Skin of body (tissue), 2 donors: Measurements from ENCODE around the gene SUSD6. TPM values are rescaled to one million over a fixed set of nuclear protein-coding genes. Genes with fewer than 3 reads are reported as not detected.

Source experiments
- DNase-seq: peaks from one replicate; lab custom pipeline; 2025; lab: John Stamatoyannopoulos, UW
- total RNA-seq: library from RNA; depleted of rRNA; stranded (reverse); fragments of >200 nt; gene quantifications from one replicate; pipeline ENCODE4 v1.2.3, GENCODE V29; 2014

The SUSD6 gene
- total RNA-seq, 1 donor from 2014 or later = 18.5 TPM

DNA sequence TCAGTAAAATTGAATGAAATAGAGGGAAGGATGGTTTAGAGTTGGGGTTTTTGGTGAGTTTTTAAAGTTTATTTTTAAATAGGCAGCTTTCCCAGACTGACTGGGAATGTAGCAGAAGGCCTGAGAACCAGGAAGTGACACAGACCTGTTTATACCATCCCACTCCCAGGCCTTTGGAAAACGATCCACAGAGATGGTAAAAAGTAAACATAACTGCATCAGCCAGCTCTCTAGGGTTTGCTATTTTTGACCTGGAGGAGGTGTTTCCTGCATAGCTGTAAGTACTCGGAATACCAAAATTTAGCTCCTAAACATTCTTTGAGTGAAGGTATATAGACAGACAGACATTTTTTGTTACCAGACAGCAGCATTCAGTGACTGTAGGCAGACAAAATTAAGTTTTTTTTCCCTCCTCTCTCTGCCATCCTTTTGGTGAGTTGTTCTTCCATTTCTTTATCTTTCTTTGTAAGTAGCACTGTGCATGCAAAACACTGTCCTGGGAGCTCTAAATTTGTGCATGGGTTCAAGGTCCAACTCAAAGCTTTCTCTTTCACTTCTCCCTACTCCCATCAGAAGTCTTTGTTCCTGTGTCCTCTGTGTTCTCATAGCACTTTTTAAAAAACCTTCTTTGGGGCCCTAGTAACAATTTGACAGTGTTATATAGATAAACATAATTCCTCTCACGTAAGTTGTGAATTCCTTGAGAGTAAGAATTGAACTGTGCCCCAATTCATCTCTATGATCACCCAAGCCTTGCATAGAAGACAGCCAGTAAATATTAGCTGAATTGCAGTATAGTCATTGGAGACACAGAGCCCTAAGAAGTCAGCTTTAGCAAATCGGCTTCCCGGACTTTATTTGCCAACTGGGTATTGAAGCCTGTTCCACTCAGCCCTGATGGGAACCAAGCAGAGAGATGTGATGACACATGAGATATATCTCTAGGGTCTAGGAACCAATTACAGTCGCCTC lies 37.4 kb downstream of the SUSD6 start:
- DNase-seq = peak; percentile 46

- no peak for DNase-seq
Observed at GRCh38 chr14:69650948-69651369, 39.6 kb downstream of the SUSD6 start.

GRCh38 chr14:69651664-69652063 lies 40.3 kb downstream of the SUSD6 start:
- no peak for DNase-seq

- DNase-seq = peak; percentile 8
Observed at GRCh38 chr14:69652942-69653684, 41.7 kb downstream of the SUSD6 start.

DNA sequence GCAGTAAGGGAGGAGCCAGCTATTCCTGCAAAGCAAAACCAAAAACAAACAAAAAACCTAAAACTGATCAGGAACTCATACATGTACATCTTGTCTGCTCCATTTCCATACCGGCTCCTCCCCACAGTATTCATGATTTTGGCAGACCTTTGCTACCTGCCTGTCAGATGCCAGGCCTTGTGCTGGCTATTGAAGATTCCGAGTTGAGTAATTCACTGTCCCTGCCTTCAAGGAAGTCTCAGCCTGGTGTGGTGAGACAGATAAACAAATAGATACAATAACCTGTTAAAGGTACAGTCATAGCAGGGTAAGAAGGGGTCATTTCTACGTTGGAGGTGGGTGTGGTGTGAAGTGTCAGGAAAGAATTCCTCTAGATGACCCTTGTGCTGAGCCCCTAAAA lies 42.7 kb downstream of the SUSD6 start:
- DNase-seq = no peak

DNA sequence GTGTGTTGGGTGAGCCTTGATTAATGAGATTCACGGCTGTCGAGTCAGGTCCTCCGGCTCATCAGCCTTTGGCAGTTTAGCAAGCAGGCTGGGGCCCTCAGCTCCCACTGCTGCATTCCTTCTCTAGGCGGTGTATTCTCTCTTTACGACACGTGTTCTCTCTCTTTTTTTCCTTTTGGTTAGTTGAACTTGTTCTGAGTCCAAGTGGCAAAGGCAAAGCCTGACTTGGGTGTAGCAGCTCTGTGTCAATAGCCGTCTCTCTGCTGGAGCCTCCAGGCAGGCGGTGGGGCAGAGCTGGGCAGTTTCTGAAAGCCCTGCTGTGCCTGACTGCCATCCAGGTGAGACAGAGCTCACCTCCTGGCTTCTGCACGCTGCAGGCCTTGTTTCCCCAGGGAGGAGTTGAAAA lies 46.6 kb downstream of the SUSD6 start:
- DNase-seq = peak; percentile 39

GRCh38 chr14:69658664-69659261 lies 47.4 kb downstream of the SUSD6 start:
- DNase-seq = no peak

DNA sequence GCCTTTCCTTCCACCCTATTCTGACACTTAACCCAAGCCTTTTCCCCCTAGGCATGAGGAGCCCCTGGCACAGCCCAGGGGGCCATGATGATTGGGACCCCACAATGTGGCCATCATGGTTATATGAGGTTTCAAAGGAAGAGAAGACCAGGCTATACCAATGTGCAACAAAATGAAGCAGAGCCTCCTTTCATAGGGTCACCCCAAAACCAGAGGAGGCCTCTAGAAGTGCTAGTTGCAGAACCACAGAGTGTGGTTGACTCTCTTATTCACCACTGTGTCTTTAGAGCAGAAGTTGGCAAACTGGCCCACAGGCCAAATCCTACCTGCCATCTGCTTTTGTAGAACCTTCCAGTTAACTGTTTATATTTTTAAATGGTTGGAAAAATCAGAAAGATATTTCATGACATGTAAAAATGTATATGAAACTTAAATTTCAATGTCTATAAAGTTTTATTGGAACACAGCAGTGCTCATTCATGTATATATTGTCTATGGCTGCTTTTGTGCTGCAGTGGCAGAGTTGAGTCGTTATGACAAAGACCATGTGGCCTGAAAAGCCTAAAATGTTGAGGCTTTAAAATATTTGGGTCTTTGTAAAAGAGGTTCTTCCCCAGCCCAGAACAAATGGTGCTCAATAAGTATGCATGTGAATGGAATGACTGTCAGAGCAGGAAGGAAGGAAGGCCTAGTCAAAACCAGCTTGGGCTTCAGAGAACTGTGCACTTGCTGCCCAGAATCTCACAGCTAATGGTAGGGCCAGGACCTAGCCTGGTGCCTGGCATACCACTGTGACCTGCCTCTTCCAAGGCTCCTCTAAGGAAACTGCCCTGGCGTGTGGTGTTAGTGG lies 49.2 kb downstream of the SUSD6 start:
- no peak for DNase-seq

- no peak for DNase-seq
Observed at GRCh38 chr14:69661194-69661537, 49.8 kb downstream of the SUSD6 start.

- peak; percentile 41 for DNase-seq
Observed at GRCh38 chr14:69662636-69663299, 51.4 kb downstream of the SUSD6 start.

- peak; percentile 69 for DNase-seq
Observed at GRCh38 chr14:69663300-69663643, 51.9 kb downstream of the SUSD6 start.

GRCh38 chr14:69664265-69664664 lies 52.9 kb downstream of the SUSD6 start:
- DNase-seq = no peak

- no peak for DNase-seq
Observed at GRCh38 chr14:69664865-69665526, 53.6 kb downstream of the SUSD6 start.

- peak; percentile 26 for DNase-seq
Observed at GRCh38 chr14:69665631-69666030, 54.2 kb downstream of the SUSD6 start.

GRCh38 chr14:69666112-69666511 lies 54.7 kb downstream of the SUSD6 start:
- DNase-seq = no peak

DNA sequence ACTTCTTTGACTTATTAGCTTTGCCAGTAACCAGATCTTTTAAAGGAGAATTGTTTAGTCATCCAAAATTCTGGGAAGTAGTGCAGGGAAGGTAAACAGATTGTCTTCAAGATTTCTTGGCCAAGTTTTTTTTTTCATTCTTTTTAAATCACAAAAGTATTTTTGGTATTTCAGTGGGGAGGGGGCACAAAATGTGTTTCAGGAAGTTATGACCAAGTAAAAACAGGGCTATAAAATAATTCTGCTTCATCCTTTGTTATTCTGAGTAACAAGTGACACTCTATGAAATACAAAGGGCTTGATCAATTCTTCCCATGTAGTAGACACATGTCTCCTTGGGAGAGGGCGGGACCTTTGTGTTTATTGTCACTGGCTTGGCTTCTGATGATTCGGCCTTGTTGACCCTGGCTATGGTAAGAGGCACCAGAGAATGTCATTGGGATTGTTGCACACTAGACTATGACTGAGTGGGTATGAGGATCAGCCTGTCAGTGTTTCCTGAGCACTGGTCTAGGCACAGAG lies 55.4 kb downstream of the SUSD6 start:
- peak; percentile 17 for DNase-seq

GRCh38 chr14:69667938-69668335 lies 56.5 kb downstream of the SUSD6 start:
- no peak for DNase-seq

- DNase-seq = no peak
Observed at GRCh38 chr14:69669375-69669774, 58.0 kb downstream of the SUSD6 start.

- no peak for DNase-seq
Observed at GRCh38 chr14:69670093-69670492, 58.7 kb downstream of the SUSD6 start.
